ENCODE results near the gene TLX3.

DNA sequence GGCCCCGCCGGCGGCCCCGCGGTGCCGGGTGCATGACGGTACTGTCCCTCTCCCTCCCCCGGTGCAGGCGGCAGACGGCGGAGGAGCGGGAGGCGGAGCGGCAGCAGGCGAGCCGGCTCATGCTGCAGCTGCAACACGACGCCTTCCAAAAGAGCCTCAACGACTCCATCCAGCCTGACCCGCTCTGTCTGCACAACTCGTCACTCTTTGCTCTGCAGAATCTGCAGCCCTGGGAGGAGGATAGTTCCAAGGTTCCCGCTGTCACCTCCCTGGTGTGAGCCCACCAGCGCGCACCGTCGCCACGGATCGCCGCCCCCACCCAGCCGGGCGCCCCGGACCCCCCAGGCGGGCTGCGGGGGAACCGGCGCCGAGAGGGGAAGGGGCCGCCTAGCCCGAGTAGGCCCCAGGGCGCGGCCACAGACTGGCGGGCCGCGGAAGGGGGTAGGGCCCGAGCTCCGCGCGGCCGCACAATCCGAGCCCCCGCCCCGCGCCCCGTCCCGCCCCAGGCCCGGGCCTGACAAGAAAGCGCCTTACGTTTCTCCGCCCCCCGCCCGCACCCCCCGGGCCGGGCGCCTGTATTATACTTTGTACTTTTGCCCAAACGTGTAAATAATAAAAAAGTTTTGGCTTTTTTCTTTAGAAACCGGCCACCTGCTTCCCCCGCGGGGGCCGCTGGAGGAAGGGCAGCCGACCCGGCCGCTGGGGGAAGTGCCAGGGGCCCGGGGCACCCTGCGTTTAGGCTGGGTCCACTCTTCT lies 2.5 kb downstream of the TLX3 start:
- TF ChIP-seq, protein P1, sequence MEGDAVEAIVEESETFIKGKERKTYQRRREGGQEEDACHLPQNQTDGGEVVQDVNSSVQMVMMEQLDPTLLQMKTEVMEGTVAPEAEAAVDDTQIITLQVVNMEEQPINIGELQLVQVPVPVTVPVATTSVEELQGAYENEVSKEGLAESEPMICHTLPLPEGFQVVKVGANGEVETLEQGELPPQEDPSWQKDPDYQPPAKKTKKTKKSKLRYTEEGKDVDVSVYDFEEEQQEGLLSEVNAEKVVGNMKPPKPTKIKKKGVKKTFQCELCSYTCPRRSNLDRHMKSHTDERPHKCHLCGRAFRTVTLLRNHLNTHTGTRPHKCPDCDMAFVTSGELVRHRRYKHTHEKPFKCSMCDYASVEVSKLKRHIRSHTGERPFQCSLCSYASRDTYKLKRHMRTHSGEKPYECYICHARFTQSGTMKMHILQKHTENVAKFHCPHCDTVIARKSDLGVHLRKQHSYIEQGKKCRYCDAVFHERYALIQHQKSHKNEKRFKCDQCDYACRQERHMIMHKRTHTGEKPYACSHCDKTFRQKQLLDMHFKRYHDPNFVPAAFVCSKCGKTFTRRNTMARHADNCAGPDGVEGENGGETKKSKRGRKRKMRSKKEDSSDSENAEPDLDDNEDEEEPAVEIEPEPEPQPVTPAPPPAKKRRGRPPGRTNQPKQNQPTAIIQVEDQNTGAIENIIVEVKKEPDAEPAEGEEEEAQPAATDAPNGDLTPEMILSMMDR (IDR thresholded peaks at IDR 0.05; ENCODE audit: control extremely low read depth in 1 of 3, insufficient read depth in 1 of 3, low read depth in 1 of 3, low read length in 3 of 3) = no peak
- no peak for TF ChIP-seq ZNF274 (IDR thresholded peaks at IDR 0.05; ENCODE audit: borderline replicate concordance, extremely low read depth, low read length)
- TF ChIP-seq POLR2AphosphoS5 (IDR thresholded peaks at IDR 0.05; ENCODE audit: low read depth, low read length) = no peak
- no peak for TF ChIP-seq TCF12 (IDR thresholded peaks at IDR 0.05; ENCODE audit: low read depth, low read length)
- TF ChIP-seq CHD2 (IDR thresholded peaks at IDR 0.05; ENCODE audit: low read length) = no peak
- TF ChIP-seq POLR2A (IDR thresholded peaks at IDR 0.05; ENCODE audit: control extremely low read depth in 1 of 2, low read depth in 2 of 2, low read length in 2 of 2) = no peak
- no peak for TF ChIP-seq RAD21 (IDR thresholded peaks at IDR 0.05 in 1 of 2, conservative IDR thresholded peaks at IDR 0.05 in 1 of 2; ENCODE audit: low read depth in 2 of 2, low read length in 2 of 2)
- TF ChIP-seq, protein P2, sequence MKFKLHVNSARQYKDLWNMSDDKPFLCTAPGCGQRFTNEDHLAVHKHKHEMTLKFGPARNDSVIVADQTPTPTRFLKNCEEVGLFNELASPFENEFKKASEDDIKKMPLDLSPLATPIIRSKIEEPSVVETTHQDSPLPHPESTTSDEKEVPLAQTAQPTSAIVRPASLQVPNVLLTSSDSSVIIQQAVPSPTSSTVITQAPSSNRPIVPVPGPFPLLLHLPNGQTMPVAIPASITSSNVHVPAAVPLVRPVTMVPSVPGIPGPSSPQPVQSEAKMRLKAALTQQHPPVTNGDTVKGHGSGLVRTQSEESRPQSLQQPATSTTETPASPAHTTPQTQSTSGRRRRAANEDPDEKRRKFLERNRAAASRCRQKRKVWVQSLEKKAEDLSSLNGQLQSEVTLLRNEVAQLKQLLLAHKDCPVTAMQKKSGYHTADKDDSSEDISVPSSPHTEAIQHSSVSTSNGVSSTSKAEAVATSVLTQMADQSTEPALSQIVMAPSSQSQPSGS (IDR thresholded peaks at IDR 0.05; ENCODE audit: low read length) = no peak
- TF ChIP-seq EZH2 (IDR thresholded peaks at IDR 0.05; ENCODE audit: low read depth, low read length, severe bottlenecking) = peak; percentile 52
- TF ChIP-seq EP300 (IDR thresholded peaks at IDR 0.05; ENCODE audit: borderline replicate concordance in 1 of 2, low read depth in 2 of 2, low read length in 2 of 2) = no peak

All from H1 (cell line).